Measurements from ENCODE around the gene TES.

Gene TES

DNA sequence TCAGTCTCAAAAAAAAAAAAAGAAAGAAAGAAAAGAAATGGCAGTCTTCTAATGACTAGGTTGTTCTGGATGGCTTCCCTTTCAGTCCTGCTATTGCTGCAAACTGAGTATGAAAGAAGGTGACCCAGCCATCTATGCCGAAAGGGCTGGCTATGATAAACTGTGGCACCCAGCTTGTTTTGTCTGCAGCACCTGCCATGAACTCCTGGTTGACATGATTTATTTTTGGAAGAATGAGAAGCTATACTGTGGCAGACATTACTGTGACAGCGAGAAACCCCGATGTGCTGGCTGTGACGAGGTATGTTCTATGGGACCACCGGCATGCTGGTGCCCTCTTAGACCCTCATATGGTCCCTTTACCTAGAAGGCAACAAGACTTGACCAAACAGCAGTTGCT, 41.3 kb downstream of the TES start:
- no peak for DNase-seq

DNA sequence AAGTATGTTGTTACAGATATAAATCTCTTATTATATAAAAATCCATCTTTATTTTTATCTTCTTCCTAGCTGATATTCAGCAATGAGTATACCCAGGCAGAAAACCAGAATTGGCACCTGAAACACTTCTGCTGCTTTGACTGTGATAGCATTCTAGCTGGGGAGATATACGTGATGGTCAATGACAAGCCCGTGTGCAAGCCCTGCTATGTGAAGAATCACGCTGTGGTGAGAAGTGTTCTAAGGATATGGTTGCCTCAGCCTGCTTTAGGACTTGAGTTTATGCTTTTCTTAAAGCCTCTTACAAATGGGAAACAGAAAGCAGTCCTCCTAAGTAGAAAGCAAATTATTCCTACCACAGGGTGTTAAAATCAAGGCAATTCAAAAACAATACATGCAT, 41.9 kb downstream of the TES start:
- DNase-seq = no peak

DNA sequence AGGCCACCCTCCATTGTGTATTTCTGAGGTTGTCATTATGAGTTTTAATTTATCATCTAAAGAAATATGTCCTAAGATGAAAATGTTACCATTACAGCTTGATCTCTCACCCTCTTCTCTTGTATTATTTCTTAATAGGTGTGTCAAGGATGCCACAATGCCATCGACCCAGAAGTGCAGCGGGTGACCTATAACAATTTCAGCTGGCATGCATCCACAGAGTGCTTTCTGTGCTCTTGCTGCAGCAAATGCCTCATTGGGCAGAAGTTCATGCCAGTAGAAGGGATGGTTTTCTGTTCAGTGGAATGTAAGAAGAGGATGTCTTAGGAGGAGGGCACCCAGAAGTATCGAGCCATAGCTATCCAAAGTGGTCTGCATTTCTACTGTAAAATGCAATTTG, 46.8 kb downstream of the TES start:
- no peak for DNase-seq

DNA sequence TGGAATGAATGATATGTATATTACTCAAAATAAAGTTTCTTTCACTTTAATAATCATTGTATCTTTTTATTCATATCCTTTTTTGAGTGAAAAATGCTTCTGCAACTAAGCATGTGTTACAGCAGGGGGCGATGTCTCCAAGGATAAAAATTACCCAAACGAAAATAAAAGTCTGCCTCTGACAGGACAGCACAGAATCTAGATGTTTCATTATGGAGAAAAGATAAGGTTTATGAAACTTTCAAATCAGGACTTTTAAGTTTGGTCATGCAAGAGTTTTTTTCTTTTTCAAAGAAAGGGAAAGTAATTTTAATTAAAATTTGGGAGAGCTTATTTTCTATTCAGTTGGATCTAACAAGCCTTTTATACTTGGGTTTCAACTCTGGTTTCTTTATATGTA, 48.4 kb downstream of the TES start:
- no peak for DNase-seq

DNA sequence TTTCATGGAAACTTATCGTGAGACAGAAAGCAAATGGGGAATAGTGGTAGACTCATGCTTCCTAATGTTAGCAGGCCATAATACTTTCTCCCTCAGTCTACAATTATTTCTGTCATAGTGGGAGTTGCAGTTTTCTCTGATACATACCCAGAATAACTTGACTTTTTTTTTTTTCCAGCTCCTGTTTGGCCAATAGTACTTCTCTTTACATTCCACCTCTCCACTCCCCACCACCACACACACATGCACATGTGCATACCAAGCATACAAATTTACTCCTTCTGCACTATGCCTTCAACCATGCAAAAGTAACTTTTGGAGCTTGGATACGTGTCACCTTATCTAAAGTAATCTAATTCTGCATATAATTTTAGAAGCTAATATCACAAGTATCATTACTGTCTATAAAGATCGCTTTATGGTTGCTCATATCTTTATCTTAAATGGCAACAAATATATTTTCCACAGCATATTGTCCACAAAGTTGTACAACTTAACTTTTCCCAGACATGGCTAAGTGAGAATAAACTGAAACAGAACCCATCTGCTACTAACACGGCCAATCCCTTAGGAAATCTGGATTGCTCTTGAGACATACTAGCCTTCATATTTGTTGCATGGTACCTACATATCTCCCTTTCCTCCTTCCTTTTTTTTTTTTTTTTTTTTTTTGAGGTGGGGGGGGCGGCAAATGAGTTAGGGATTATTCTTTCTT, 49.0 kb downstream of the TES start:
- DNase-seq = no peak

DNA sequence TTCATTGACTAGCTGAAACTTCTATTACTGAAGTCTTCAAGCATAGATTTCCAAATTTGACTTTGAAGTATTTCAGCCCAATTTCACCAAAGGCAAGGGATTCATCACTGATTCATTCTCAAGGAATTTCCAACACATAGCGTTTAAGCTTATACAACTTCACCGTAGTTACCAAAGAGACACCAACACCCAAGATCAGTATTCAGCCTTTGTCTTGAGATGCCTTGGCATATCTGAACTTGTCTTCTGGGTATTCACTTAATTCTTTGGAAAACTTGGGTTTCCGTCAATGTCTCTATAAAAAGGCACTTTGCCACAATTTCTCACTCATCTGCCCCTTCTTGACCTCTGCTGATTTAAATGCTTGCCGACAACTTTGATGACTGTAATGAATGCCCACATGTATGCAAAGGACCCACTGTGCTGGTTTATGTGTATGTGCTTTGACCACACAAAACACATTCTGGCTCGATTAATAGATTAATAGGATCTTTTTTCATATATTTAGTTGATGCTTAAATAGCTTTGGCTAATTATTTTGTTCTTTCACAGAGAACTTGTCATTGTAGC, 49.6 kb downstream of the TES start:
- no peak for DNase-seq

DNA sequence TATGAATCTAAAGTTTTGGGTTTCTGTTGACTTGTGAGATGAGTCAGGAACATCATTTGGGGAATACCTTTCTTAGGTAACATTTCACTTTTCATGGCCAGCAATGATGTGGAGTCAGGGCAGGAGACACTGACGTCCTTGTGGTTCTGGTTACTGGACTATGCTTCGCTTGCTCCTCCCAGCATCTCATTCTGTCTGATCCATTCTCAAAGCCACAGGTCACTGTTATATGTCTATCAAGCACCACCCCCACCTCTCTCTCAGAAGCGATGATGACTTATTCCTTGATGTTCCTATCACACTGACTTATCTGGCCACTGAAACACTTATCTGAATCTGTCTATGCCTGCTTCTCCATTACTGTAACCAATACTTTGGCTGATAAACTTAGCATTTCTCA, 51.6 kb downstream of the TES start:
- DNase-seq = no peak

DNA sequence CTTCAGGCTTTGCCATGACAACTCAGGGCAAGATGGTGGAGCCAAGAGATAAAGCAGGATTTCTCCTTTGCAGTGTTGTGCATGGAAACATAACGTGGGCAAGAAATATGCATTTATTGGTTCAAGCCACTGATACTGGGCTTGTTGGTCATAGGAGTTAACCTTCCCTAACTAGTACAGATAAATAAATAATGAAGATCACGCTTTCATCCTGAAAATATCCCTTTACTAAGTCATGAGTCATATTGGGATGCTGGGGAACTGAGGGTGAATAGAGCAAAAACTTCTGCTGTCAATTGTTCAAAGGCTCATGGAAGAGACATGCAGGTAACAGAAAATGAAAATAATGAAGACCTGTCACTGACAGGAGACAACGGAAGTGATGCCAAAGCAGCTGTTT, 55.5 kb downstream of the TES start:
- DNase-seq = no peak

DNA sequence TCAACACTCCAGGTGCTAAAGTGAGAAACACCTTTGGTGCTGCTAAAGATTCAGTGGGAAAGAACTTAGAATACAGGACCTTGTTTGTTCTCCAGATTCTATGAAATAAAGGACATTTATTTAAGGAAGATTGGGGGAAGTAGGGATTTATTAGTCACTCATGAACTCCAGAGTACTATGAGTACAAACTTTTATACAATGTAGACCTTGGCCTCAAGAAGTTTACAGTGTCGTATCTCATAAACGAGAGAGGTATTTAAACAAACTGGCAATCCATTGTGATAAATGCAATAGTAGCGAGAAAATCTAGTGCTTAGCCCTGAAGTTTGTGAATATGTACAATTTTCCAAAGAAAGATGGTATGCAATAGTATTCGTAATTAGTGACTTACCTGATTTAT, 59.1 kb downstream of the TES start:
- no peak for DNase-seq

DNA sequence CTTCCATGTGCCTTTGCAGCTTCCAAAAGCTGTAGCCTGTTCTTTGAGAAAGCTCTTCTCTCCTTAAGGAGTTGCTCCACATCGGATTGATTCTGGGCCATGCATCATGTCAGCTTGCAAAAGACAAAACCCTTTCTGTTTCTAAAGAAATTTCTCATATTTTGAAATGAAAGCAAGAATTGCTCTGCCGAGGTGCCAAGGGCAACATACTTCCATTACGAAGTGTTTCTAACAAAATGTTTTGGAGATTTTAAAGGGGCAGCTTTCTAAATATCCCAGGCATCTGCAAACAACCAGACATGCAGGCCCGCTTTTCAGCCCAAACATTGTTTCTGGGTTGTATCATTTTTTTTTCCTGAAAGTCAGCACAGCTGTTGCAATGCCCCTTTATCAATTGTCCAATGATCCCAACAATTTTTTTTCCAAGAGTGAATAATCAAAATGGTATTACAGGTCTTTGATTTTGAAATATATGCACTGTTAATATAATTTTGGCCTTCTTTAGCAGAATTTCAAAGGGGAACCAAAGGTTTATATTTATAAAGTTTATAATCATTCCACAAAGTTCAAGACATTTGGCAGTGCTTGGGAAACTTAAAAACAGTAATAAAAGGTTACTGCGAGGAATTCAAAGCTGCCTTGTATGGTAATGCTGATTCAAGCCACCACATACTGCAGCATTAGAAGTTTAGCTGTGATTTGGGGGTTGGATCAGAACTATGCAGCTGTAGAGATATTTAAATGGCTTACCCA, 61.0 kb downstream of the TES start:
- no peak for DNase-seq

DNA sequence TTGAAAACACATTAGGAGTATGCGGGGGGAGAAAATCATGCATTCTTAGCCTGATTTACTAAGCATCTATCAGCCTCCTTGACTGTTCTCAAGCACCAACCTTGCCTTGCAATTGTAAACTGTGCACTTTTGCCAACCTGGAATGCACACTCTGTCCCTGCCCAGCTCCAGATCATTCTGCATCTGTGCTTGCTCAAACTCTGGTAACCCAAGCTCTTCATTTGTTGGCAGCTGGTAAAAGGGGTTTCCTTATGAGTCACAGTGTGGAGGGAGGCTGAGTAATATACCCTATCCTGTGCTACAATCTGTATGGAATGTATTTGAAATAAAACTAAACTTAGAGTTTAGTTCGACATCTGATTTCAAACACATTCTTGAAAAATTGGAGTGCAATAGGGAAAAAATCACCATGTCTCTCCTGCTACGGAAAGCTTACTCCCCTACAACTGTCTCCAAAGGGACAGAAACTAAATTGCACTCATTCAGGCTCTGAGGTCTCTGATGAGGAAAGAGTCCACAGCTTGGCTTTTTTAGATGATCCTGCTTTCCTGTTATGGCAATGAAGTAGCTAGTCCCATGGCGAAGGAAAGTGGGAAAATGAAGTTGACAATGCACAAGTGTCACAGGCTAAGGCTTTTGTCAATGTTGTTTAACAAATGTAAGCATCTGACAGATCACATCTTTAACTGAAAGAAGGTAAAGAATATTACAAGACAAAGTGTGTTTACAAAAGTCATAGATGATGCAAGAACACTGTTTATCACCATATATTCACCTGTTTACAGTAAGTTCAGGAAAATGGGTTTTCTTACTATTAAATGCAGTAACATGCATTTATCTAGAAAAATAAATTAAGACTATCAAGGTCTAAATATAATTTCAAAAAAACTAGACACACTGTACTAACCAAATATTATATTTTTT, 61.9 kb downstream of the TES start:
- no peak for DNase-seq

DNA sequence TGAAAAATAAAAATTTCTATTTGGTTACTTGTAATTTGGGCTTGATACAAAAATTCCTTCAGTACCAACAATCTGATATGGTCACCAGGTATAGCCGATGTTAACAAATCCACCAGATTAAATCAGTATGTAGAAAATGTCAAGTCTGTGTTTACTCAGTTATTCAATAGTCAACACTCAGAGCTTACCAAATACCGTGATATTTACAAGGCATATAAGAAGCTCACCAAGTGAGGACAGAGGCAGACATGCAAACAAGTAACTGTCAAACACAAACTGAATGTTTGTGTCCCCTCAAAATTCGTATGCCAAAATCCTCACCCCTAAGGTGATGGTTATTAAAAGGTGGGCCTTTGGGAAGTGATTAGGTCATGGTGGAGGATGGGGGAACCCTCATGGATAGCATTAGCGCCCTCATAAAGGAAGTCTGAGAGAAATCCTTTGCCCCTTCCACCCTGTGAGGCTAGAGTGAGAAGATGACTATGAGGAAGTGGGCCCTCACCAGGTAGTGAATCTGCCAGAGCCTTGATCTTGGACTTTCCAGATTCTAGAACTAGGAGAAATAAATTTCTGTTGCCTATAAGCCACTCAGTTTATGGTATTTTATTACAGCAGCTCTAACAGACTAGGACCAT, 63.1 kb downstream of the TES start:
- DNase-seq = no peak

DNA sequence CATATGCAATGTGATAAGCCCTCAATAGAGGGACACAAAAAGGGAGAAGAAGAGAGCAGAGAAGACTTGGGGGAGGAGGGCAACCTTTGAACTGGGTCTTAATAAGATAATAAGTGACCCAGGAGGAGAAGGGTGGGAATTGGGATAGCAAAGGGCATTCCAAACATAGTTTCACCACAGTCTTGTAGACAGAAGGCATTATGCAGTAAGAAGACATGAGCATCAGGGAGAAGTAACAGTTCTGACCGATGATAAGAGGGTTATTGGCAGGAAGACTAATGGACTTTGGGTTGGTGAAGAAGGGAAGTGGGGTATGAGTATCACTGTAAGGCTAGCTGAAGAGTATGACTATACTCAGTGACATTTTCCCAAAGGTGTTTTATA, 63.6 kb downstream of the TES start:
- DNase-seq = no peak

DNA sequence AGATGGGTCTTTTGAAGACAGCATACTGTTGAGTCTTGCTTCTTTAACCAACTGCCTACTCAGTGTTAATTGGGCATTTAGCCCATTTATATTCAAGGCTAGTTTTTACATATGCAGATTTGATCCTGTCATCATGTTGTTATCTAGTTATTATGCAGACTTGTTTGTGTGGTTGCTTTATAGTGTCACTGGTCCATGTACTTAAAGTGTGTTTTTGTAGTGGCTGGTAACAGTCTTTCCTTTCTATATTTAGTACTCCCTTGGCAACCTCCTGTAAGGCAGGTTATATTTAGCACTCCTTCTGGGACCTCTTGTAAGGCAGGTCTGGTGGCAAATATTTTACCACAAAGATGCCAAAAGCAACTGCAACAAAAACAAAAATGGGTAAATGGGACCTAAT, 66.7 kb downstream of the TES start:
- DNase-seq = no peak

DNA sequence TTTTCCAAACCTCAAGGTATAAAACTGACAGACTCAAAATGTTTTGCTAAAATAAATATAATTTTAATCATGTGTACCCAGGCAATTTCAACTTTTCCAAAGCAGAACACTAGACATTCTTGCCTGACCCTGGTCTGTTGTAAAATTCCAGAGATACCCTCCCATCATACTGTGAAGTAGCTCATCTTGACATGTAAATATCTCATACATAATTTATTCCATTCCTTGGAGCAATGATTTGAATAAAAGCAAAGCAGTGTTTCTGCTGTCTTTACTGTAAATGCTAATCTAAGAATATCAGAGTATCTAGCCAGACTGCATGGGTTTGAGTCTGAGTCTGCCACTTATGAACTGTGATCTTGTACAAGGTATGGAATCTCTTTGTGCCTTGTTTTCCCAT, 68.9 kb downstream of the TES start:
- DNase-seq = no peak

DNA sequence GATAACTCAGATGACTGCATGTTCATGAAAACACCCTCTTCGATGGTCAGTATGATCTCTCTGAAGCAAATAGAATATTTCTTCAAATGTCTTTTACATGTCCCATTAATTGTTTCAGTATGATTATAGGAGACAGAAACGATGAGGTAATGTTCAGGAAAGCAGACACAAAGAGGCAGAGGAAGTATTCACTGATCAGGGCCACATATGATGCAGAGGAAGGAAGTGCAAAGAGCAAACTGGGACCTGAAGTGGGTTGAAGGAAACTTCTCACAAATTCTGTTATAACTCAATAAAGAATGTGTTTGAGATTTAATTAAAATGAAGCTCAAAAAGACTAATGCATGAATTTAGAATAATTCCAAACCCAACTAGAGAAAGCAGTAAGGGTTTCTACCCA, 70.5 kb downstream of the TES start:
- DNase-seq = no peak

DNA sequence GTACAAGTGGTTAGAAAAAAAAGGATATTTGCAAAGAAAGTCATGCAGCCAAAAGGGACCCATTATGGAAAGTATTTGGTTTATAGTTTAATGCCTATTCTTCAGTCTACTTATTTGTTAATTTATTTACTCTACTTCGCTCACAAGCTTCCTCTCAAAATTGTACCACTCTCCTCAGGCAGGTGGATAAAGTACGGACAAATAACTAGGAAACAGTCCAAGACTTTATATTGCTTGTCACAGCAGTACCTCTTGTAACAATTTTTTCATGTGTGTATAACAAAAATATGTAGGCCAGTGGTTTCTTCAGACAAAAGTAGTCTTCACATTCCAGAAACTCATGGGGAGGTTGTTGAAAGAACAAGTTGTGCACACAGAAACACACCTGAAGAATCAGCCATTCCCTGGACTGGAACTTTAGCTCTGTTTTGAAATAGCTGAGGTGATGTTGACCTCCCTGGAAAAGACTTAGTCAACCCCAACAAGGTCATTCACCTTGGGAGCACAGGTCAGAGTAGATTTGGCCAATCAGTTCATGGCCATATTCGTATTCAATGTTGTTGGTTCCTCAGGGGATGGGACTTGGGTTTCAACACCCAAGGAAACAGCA, 73.4 kb downstream of the TES start:
- DNase-seq = no peak

DNA sequence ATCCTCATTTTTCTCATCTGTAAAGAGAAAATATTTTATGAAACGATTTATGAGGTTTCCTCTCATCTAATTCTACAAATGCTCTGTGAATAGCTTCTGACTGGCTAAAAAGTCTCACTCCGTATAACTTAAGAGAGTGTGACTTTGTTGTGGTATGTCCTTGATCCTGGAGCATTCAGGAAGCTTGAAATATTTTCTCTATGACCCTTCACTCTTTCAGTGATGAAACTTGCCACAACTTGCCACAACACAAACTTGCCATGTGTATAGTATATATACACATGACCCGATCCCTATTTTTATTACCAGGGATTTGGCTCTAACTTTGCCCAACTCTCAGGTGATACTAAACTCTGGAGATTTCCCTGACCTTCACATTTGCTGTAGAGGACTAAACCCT, 74.1 kb downstream of the TES start:
- DNase-seq = no peak

DNA sequence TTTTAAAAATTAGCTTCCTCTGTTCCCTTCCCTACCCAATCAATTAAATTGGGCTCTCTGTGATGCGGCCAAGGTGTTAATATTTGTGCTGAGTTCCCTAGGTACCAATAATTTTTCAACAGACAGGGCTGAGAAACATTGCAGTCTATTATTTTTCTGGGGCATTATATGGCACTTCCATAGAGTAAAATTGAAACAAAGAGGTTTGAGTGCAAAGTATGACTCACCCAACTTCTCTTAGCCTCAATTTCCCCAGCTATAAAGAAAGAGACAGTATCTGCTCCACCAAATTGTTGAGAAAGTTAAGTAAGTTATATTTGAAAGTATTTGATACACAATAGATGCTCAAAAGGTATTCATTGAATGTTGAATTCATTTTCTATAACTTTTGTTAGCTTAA, 74.9 kb downstream of the TES start:
- DNase-seq = no peak

DNA sequence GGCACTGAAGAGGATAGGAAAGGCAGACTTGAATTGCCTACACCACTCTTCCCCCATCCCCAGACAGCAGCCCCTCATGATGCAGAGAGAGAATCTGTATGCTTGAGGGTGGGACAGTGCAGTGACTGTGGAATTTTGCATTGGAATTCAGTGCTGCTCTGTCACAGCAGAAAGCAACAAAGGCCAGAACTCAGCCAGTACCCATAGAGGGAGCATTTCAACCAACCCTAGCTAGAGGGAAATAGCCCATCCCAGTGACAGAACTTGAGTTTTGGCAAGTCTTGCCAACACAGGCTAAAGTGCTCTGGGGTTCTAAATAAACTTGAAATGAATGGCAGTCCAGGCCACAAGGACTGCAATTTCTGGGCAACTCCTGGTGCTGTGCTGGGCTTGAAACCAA, 80.4 kb downstream of the TES start:
- DNase-seq = no peak

DNA sequence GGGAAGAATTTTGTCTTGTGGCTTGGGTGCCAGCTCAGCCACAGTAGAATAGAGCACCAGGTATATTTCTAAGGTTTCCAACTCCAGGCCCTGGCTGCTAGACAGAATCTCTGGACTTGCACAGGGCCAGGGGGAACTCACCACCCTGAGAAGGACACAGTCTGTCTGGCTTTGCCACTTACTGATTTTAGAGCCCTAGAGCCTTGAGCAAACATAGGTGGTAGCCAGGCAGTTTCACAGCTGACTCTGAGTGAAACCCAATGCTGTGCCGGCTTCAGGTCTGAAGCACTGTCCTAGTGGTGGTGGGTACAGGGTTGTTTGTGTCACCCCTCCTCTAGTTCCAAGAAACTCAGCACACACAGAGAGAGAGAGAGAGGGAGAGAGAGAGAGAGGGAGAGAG, 81.6 kb downstream of the TES start:
- no peak for DNase-seq

DNA sequence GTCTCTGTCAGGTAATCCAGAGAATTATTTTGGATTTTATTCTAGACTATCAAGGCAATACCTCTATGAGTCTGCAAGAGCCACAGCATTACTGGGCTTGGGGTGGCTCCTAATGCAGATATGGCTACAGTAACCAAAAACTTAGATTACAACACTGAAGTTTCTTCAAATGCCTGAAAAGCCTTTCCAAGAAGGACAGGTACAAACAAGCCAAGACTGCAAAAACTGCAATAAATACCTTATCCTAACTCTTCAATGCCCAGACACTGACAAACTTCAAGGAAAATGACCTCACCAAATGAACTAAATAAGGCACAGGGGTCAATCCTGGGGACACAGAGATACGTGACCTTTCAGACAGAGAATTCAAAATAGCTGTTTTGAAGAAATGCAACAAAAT, 82.0 kb downstream of the TES start:
- no peak for DNase-seq

DNA sequence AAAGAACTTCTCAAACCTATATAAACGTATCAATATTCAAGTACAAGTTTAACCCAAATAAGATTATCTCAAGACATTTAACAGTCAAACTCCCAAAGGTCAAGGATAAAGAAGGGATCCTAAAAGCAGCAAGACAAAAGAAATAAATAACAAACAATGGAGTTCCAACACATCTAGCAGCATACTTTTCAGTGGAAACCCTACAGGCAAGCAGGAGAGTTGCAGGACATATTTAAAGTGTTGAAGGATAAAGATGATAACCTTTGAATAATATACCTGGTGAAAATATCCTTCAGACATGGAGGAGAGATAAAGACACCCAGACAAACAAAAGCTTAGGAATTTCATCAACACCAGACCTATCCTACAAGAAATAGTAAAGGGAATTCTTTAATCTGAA, 82.8 kb downstream of the TES start:
- DNase-seq = no peak

All from activated CD4-positive, CD25-positive, alpha-beta regulatory T cell (primary cell).